GM18870 (cell line): Measurements from ENCODE around the gene CORO2B.
"Not testable (repeated sequence)": the region's sequence is repeated elsewhere in the genome, so short reads cannot be mapped to it uniquely, and the experiment has no call there.

Experiments
- ATAC-seq: cut with Tn5 transposase; IDR thresholded peaks from one replicate; pipeline ENCODE4 v1.9.1; 2021; ENCODE audit warnings: moderate library complexity; ENCODE audit not compliant: unreplicated experiment

Gene CORO2B

GRCh38 chr15:68667800-68668625 lies 89.2 kb downstream of the CORO2B start:
- no peak for ATAC-seq

DNA sequence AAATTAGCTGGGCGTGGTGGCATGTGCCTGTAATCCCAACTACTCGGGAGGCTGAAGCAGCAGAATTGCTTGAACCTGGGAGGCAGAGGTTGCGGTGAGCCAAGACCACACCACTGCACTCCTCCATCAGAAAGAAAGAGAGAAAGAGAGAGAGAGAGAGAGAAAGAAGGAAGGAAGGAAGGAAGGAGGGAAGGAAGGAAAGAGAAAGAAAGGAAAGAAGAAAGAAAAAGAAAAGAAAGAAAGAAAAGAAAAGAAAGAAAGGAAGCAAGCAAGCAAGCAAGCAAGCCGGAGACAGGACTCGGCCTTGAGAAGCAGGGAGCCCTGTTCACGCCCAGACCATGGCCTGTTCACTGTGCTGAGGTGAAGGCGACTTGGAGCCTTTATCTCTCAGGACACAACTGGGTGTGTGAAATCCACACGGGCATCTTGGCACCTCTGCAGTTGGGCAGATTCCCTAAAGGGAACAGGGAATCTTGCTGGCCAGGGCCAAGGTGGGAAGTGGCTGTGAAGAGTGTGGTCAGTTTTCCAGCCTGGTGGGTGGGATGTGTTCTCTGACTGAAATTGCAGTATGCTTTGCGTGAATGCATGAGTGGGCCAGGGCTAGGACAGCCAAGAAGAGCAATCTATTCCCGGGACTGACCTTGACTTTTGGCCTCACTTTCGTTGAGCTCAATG lies 90.3 kb downstream of the CORO2B start:
- ATAC-seq: no peak

GRCh38 chr15:68672251-68672650 lies 93.5 kb downstream of the CORO2B start:
- no peak for ATAC-seq

DNA sequence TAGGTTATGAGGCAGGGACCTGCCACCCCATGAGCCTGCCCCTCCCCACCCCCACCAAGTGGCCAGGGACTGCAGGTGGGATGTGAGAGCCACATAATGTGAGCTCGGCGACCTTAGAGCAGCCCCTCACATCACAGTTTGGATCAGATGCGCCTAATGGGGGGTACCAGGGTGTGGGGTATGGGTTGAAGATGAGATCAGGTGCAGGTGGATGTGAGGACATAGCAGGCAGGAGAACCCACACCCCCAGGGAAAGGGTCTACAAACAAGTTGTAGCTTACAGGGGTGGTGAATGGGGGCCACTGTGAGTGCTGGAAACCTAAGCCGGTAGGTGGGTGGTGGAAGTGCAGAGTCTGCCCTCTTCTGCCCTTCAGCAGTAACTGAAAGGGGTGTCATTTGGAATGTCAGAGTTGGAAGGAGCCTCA lies 94.0 kb downstream of the CORO2B start:
- no peak for ATAC-seq

DNA sequence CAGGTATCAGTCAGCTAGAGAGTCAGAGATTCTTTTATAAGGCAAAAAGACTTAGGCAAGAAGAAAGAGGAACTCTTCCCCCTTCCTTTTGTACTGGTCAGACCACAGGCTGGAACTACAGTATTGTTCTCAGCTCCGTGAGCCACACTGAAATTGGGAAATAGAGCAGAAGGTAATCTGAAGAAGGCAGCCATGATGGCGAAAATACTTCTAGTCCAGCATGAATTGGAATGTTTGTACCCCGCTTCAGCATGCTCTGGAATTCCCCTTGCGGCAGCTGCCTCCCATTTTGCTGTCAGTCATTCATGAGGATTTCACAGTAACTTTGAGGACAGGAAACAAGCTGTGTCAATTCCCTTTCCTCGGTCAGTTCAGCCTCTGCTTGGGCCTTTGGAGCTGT lies 96.2 kb downstream of the CORO2B start:
- ATAC-seq: no peak

DNA sequence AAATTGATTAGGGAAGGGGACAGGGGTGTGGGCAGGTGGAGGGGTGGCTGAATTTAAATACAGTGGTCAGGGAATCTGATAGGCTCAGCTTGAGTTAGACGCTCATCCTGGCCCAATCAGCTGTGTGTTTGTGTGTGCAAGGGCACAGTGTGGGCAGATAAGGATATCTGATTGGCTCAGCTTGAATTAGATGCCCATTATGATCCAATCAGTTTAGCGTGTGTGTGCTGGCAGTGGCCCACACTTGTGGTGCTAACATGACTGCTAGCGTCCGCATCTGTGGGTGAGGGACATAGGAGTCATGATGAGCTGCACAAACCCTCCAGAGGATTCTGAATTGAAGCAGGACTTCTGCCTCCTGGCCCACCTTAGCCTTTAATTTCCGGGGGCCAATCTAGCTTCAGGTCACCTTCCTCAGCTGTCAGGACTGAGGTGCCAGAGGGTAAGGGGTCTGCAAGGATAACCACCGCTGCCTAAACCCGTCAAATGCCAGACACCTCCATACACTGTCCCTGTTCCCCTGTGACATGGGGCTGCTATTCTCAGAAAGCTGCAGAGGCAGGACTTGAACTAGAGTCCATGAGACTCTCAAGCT lies 97.3 kb downstream of the CORO2B start:
- ATAC-seq: no peak

DNA sequence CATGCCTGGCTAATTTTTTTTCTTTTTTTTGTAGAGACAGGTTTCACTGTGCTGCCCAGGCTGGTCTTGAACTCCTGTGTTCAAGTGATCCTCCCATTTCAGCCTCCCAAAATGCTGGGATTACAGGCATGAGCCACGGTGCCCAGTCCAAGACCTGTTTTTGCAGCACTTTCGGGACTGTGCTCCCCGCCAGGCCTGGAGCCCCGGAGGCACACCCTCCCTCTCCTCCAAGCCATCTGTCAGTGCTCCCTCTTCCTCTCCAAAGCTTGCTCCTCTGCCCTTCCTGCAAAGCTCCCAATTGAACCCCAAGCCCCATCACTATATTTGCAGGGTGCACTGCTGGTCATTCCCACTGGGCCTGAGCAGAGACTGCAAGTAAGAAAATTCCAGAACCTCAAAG lies 98.1 kb downstream of the CORO2B start:
- ATAC-seq: no peak

DNA sequence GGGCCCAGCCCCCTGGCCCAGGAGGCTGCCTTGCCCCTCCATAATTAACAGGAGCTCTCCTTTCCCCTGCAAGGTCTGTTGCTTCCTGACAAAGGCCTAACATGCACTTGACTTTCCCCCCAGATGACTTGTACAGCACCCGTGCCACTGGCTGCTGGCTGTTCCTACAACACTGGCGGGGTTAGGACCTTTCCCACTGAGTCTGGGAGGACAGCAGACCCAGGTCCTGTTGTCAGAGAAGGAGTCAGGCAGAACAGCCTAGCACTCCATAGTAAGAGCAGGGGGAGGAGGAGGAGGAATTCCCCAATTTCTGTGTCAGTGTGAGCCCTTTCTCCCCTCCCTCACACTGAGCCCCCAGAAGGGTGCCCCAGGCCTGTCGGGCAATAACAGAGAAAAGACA lies 99.2 kb downstream of the CORO2B start:
- no peak for ATAC-seq

DNA sequence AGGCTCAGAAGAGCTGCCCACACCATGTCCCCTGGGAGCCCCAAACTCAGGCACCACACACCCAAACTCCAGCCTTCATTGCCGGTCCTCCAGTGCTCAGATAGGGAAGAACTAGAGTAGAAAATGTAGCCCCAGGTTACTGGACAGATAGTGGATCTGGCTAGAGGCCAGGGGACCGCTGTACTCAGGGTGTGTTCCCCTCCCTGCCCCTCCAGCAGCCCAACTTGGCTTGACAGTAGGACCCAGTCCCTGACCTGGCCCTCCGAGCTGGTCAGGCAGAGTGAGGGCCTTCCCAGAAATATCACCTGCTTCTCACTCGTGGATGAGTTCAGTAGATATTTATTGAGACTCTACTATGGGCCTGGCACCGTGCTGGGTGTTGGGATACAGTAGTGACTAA lies 100.0 kb downstream of the CORO2B start:
- ATAC-seq: no peak

GRCh38 chr15:68679161-68679560 lies 100.4 kb downstream of the CORO2B start:
- no peak for ATAC-seq

GRCh38 chr15:68679961-68680371 lies 101.2 kb downstream of the CORO2B start:
- no peak for ATAC-seq

DNA sequence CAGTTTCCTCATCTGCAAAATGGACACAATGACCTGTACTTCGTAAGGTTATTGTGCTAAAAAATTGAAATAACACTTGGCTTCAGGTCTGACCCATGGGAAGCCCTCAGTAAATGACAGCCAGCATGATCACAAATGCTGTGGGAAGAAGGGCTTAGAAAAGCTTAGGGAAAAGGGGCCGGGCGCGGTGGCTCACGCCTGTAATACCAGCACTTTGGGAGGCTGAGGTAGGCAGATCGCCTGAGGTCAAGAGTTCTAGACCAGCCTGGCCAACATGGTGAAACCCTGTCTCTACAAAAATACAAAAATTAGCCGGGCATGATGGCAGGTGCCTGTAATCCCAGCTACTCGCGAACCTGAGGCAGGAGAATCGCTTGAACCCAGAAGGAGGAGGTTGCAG lies 102.0 kb downstream of the CORO2B start:
- not testable (repeated sequence) for ATAC-seq

DNA sequence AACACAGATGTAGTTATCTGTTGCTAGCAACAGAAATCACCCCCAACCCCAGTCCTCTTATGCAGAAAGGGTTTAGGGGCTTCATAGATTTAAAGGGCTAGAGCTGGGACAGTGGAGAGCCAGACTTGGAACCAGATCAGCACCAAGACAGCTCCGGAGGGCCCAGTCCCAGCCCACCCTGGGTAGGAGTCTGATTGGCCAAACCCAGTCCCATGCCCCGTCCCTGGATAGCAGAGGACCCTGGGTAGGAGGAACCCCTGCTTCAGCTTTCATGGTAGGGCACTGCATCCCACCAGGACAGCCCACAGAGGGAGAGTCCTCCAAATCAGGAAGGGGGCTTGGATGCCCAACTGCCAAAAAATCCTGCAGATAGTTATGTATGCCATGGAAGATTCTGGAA lies 103.0 kb downstream of the CORO2B start:
- ATAC-seq: no peak

- no peak for ATAC-seq
These were observed 103.5 kb downstream of the CORO2B start for GRCh38 chr15:68682330-68682729.

DNA sequence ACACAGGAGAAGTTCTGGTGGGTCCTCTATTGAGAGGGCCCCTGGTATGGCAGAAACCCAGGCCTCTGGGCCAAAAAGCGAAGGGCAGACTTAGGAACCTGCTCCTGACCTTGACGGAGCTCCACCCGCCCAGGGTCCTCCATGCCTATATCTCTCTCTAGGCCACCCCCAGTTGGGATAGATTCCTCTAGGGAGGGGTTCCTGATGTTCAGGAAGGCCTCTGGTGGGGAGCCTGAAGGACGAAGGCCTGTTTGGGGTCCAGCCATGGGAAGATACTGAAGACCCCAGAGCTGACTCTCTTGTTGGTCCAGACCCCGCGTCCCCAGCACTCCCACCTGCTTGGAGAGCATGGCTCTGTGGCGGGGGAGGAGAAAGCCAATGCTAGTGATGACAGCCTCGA lies 104.2 kb downstream of the CORO2B start:
- ATAC-seq: no peak

DNA sequence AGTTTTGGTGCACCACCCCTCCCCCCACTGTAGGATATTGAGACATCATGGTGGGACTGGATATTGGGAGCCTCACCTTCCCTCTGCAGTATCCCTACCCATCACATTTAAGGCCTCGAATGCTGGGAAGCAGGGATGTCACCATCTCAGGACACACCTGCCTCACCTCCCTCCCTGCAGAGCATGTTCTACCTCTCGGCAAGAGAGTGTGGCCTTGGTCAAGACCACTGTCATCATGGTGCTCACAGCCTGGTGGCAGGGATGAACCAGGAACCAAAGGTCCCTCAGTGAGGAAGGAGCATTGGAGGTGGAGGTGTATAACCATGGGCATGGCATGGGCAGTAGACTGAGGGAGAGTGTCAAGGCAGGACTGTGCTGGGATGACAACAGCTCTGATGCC lies 104.8 kb downstream of the CORO2B start:
- no peak for ATAC-seq

- ATAC-seq: no peak
These were observed 105.7 kb downstream of the CORO2B start for GRCh38 chr15:68684476-68684875.

DNA sequence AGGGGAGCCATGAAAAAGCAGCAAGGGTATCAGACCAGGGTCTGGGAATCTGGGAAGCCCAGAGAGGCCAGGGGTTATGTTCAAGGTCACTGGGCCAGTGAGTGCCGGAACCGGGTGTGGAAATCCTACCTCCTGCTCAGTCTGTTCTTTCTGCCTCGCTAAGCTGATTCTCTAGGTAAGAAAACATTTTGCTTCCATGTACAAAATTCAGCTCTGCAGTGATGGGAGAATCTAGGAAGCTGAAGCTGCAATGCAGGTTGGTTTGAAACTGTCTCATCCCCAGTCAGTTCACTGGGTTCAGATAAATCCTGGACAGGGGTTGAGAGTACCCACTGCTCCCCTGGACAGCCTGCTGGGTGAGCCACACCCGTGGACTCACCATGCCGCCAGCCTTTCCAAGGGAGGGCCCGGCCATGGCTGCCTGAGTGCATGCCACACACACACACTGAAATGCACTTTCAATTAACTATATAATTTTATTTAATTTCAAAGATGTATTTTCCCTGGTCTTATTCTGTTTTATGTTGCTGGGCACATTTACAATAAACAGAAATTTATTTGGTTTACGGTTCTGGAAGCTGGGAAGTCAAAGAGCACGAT lies 108.4 kb downstream of the CORO2B start:
- no peak for ATAC-seq

DNA sequence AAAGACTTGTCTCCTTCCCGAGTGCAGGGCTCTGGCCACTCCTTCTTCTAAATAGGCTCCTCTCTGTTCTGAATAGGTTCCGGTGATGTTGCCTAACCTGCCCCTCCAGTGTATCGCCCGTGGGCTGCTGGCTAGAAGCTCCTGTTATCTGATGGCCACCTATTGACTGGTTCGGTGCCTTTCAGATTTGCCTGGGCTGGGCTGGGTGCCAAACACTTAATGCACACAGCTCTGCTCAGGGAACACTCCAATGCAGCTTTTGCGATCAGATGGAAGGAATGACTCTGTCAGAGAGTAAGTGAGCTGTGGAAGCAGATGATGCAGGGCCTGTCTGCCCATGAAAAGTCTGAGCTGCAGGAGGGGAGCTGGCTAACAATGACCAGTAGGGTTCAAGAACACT lies 112.9 kb downstream of the CORO2B start:
- ATAC-seq: no peak

- ATAC-seq: no peak
These were observed 114.3 kb downstream of the CORO2B start for GRCh38 chr15:68693071-68693470.

DNA sequence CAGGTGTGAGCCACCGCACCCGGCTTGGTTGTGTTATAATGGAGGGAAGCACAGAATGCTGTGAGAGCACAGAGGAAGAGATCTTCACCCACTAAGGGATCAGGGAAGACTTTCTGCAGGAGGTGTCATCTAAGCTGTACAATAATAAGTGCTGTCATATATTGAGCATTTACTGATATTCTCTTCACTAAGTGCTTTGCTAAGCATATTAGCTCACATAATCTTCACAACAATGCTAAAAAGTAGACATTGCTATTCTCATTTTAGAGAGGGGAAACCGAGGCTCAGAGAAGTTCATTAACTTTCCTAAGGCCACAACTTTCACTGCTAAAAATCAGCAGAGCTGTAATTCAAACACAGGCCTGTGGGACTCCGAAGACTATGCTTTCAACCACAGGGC lies 115.3 kb downstream of the CORO2B start:
- no peak for ATAC-seq
